ENCODE data around the gene TERF2IP.

GRCh38 chr16:75632857-75633256, 14.7 kb upstream of the TERF2IP start:
- TF ChIP-seq CTCF (conservative IDR thresholded peaks at IDR 0.05; ENCODE audit: low read depth, low read length) (no peak), EZH2 (IDR thresholded peaks at IDR 0.05; ENCODE audit: borderline replicate concordance, low read depth, low read length, poor library complexity, severe bottlenecking) (no peak)

Data from A673 (cell line).